H1 (cell line): Measurements from ENCODE around the gene PRPF40B. TPM values are rescaled to one million over a fixed set of nuclear protein-coding genes. Genes with fewer than 3 reads are reported as not detected.

Experiments used
- HDAC2 ChIP-seq, 2 experiments: fragments of 300-600 bp in 1 of 2; sonication (generic) in 1 of 2; IDR thresholded peaks; 2 replicates each; pipeline ENCODE4 v1.6.1; 2011 to 2012; ENCODE audit warnings: low read depth in 2 of 2, low read length in 2 of 2, mild to moderate bottlenecking in 2 of 2, moderate library complexity in 2 of 2, borderline replicate concordance in 1 of 2, inconsistent platforms in 1 of 2
- SAP30 ChIP-seq: fragments of 300-600 bp; sonication (generic); IDR thresholded peaks from 2 replicates; pipeline ENCODE4 v1.7.1; 2012; ENCODE audit warnings: low read length, moderate library complexity, mild to moderate bottlenecking, inconsistent platforms; ENCODE audit not compliant: insufficient read depth, insufficient replicate concordance
- TEAD4 ChIP-seq: IDR thresholded peaks from 2 replicates; pipeline ENCODE4 v1.6.1; 2012; ENCODE audit warnings: low read depth, low read length, inconsistent platforms, mixed read lengths
- YY1 ChIP-seq: IDR thresholded peaks from 2 replicates; pipeline ENCODE4 v1.6.1; 2011; ENCODE audit warnings: low read depth, mild to moderate bottlenecking, low read length
- polyA plus RNA-seq, 7 experiments: library from polyadenylated mRNA; depleted of rRNA in 3 of 7; stranded (reverse) in 5 of 7; unstranded in 2 of 7; fragments of >200 nt in 5 of 7; fragments of 200-250 nt in 2 of 7; gene quantifications; 1 replicate in 5 of 7; 2 replicates in 1 of 7; 4 replicates in 1 of 7; pipeline versions ENCODE4 v1.2.1 to v1.2.3, GENCODE V29; 2011 to 2013; ENCODE audit warnings: missing spikeins in 2 of 7, mixed read lengths in 2 of 7
- total RNA-seq: library from RNA; stranded (reverse); fragmentation: NEBNext Ultra II Directional; extraction: Animal tissue kit (Norgen Biotek cat#: 25700); gene quantifications from 2 replicates; pipeline ENCODE4 v1.2.1, GENCODE V29; 2021
- TF ChIP-seq, protein P1 (sequence below): IDR thresholded peaks from 2 replicates; pipeline ENCODE4 v1.6.1; 2011; ENCODE audit warnings: low read depth, mild to moderate bottlenecking, low read length; ENCODE audit not compliant: insufficient read depth
- TF ChIP-seq, protein P2 (sequence below): IDR thresholded peaks from 2 replicates; pipeline ENCODE4 v1.6.1; 2011; ENCODE audit warnings: low read length, improper control_type of control experiment
- TF ChIP-seq, protein P3 (sequence below): IDR thresholded peaks from 2 replicates; pipeline ENCODE4 v1.6.1; 2012; ENCODE audit warnings: inconsistent platforms

The PRPF40B gene
- total and polyA plus RNA-seq, 2 of the 8 experiments (the other 6 are each of a cell fraction or from before 2014, with no cell fraction given) = 14.4 to 24.4 TPM

DNA sequence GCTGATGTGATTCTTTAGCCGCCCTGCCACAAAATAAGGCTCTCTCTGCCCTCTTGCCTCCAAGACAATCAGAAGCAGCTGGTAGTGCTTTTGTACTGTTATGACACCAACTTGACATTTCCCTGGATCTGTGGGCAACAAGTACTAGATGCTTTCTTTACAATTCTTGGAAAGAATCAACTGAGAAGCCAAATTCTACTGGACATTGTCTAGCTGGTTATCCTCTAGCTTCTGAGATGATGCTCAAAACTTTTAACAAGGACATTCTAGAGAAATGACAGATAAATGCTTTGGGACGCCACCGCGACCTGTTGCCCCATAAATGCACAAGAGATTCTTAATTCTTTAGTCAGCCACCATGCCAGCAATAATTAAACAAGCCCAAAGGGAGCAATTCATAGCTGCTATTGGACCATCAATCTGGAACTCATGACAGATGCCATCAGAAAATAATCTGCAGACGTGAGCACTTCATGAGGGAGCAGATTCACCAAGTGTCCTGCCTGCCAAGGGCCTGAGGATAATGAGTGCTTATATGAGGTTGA, 61.0 kb downstream of the PRPF40B start (continued):
- TF ChIP-seq, protein P1, sequence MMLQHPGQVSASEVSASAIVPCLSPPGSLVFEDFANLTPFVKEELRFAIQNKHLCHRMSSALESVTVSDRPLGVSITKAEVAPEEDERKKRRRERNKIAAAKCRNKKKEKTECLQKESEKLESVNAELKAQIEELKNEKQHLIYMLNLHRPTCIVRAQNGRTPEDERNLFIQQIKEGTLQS = no peak
- TF ChIP-seq YY1 (no peak), HDAC2 (IDR thresholded peaks at IDR 0.05; ENCODE audit: borderline replicate concordance in 1 of 2, low read depth in 2 of 2, low read length in 2 of 2) (no peak), SAP30 (no peak), TEAD4 (no peak)
- TF ChIP-seq, protein P2, sequence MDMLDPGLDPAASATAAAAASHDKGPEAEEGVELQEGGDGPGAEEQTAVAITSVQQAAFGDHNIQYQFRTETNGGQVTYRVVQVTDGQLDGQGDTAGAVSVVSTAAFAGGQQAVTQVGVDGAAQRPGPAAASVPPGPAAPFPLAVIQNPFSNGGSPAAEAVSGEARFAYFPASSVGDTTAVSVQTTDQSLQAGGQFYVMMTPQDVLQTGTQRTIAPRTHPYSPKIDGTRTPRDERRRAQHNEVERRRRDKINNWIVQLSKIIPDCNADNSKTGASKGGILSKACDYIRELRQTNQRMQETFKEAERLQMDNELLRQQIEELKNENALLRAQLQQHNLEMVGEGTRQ = no peak
- TF ChIP-seq, protein P3, sequence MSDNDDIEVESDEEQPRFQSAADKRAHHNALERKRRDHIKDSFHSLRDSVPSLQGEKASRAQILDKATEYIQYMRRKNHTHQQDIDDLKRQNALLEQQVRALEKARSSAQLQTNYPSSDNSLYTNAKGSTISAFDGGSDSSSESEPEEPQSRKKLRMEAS = no peak
